ENCODE measurements around the gene SEZ6L.

Gene SEZ6L

DNA sequence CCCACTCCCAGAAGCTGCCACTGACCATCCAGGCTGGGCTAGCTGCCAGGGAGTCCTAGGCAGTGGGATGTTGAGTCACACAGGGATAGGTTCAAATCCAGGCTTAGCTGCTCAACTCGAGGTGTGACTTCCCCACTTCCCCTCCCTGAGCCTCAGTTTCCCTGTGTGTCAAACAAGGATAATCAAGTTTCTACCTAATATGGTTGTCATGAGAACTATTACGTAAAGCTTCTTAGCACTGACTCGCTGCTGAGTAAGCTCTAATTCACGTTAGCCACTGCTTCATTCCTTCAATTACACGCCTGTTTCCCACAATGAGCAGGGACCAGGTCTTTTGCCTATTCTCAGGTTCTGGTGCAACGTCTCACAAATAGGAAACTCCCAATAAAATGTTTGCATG lies 67.7 kb downstream of the SEZ6L start:
- no peak for FAIRE-seq

DNA sequence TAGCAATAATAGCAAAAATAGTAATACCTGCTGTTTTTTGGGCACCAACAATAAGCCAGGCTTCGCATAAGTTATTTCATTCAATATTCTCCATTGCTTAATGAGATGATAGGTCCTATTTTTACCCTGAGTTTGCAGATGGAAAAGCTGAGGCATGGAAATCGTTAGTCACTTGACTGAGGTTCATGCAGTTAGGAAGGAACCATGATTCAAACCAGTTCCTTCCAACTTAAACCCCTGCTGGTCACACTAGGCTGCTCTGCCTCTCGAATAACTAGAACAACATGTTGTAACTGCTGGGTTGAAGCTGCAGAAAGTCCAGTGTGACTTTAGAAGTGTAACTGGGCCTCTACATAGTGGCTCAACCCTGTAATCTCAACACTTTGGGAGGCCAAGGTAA lies 69.3 kb downstream of the SEZ6L start:
- DNase-seq (ENCODE audit: insufficient read length, low spot score) (no peak), FAIRE-seq (no peak)

More for the DNA sequence above, 67.7 kb downstream of the SEZ6L start:
- no peak for DNase-seq (ENCODE audit: insufficient read length, low spot score)

DNA sequence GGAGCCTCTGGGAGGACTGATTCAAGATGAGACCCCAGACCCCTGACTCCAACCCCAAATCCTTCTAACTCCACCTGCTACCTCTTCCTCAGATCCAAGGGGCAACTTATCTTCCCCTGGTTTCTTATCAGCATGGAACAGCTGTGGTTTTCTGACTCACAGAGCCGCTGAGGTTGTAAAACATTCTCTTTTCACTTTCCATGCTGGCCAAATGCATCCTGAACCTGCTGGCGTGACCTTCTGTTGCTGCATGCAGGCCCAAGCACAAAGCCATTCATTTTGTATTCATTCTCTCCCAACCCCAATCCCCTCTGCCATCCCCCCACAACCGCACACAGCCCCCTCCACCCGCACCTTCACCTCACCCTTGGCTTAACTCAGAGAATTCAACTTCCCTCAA lies 70.3 kb downstream of the SEZ6L start:
- no peak for FAIRE-seq
- no peak for DNase-seq (ENCODE audit: insufficient read length, low spot score)

DNA sequence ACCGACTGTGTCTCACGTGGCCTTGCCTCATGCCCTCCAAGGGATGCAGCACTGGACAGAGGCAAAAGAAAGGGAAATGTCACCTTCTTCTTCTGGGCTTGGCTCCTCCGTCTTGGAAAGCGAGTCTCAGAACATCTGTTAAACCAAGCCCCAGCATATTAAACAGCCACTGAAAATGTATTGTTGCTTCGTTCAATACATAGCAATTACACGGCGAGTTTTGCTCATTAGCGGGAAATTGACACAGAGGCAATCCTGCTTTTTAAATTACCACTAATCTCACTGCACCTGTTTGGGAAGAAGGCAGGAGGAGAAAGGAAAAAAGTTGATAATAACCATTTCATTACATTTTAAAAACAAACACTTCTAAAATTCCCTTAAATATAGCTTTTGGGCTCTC lies 72.1 kb downstream of the SEZ6L start:
- DNase-seq (ENCODE audit: insufficient read length, low spot score): no peak
- FAIRE-seq: no peak

DNA sequence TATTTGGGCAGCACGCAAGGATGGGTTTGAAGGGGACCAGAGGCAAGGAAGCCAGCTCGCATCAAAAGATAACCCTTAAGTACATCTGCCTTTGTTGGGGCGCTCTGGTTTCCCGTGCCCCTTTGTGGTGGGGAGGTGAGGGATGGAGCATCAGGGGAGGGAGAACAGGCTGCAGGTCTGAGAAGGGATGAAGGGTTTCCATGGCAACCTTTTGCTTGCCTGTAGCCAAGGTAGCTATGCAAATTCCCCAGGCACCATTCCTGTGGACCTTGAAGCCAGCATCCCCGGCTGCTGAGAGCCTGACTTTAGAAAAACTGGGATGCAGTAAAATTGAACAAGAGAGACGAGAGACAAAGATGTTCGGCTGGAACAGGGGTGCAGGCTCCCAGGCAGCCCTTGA lies 75.7 kb downstream of the SEZ6L start:
- FAIRE-seq (no peak), DNase-seq (ENCODE audit: insufficient read length, low spot score) (no peak)

DNA sequence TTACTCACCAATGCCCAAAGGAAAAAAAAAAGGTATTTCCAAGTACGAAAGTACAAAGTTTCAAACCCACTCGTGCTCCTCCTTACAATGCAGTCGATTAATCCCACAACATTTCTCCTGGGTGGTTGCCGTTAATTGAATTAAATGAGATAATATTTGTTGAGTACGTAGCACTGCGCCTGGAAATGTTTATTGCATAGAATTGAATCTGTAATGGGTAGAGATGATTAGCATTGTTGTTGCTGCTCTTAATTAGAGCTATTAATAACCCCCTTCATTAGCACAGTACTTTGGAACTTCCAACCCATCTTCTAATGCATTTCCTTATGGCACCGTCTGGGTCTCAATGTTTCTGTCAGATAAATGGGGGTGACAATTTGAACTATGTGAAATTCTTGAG lies 77.3 kb downstream of the SEZ6L start:
- FAIRE-seq: no peak
- DNase-seq (ENCODE audit: insufficient read length, low spot score): no peak

DNA sequence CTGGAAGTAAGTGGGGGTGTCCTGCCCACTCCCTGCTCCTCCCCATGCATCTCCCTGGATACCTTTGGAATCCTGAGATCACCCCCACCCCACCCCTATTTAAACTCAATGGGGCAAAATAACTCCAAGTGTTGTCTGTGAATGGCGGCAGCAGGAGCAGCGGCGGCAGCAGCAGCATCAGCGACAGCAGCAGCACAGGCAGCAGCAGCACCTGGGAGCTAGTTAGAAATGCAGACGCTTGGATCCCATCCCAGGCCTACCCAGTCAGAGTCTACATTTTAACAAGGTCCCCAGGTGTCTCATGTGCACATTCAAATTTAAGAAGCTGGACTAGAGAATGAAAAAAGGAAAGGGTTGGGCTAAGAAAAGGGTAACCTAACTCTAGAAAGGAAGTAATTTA lies 82.6 kb downstream of the SEZ6L start:
- DNase-seq (ENCODE audit: insufficient read length, low spot score) (no peak), FAIRE-seq (no peak)

DNA sequence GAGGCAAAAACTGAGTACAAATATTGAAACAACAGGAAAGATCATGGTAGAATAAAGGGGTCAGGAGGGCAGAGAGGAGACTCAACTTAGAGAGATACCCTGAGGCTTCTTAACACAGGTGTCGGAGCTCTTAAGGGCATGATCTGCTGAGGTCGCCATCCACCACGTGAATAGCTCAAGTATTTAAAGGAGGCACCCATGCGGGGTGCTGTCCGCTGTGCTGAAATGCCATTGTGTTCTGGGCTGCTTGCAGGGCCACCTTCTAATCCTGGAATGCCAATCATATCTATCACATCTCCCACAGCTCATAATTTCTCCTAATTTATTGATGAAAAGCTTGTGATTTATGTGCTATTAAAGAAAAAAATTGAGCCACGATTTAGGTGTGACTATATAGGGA lies 90.2 kb downstream of the SEZ6L start:
- peak; percentile 9 for DNase-seq (ENCODE audit: insufficient read length, low spot score)
- FAIRE-seq: no peak

DNA sequence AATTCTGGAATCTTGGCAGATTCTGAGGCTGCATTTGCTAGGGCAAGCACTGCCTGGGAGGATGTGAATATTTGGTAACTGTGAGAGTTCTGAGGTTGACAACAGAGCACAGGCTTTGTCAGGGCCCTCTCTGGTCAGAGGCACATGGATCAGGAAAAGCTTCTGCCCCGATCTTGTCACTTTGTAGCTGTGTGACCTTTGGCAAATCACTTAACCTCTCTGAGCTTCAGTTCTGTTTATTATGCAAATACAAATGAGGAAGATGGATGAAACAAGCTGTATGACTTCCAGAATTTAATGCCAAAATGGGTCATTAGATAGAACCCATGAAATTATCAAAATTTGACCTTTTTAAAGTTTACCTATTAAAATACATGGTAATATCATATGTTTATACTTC lies 94.9 kb downstream of the SEZ6L start:
- DNase-seq (ENCODE audit: insufficient read length, low spot score) (no peak), FAIRE-seq (no peak)

DNA sequence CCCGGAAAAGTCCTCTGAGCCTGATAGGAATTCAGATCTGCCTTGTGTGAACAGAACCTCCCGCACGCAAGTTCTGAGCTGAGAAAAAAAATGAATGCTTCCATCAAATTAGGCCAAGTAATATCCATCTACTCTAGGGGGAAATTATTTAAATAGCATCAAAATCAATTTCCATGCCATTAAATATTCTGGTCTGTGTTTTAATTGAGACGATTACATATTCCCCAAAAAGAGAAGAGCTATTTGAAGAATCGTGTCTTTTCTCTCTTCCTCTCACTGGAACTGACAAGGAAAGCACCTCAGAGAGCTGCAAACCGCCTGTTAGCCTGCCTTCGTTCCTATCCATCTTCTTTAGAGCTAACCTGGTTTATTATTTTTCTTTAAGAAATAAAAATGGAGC lies 96.0 kb downstream of the SEZ6L start:
- no peak for FAIRE-seq
- DNase-seq (ENCODE audit: insufficient read length, low spot score): no peak

DNA sequence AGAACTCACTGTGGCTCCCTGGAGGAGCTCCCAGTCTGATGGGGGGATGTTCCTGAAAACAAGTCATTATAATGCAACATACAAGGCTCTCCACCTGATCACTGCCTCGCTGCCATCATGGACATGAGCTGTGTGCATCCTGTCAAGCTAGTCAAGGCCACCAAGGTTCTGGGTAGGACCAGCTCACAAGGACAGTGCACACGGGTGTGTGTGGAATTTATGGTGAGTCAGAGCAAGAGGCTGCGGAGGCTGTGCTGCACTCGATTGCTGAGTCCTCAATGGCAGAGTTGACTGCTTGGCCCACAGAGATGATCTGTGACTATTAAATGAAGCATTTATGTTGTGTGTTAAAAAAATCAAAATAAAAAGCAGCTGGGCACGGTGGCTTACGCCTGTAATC lies 96.6 kb downstream of the SEZ6L start:
- no peak for FAIRE-seq
- no peak for DNase-seq (ENCODE audit: insufficient read length, low spot score)

DNA sequence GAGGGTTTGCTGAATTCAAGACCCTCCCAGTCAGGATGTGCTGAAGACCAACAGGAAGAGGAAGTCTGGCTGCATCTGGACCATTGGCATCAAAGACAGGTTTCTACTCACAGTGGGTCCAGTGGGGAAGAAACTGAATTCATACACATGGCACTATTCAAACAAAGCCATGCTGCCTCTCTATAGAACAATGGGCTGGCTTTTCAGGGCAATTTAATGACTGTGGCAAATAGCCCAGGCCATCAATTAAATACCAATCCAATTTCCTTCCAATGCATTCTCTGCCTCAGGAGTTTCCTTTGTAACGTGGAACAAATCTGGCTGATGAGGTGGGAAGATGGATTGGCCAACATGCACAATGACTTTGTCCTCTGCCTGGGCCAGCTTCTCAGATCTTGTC lies 98.6 kb downstream of the SEZ6L start:
- FAIRE-seq (no peak), DNase-seq (ENCODE audit: insufficient read length, low spot score) (no peak)

DNA sequence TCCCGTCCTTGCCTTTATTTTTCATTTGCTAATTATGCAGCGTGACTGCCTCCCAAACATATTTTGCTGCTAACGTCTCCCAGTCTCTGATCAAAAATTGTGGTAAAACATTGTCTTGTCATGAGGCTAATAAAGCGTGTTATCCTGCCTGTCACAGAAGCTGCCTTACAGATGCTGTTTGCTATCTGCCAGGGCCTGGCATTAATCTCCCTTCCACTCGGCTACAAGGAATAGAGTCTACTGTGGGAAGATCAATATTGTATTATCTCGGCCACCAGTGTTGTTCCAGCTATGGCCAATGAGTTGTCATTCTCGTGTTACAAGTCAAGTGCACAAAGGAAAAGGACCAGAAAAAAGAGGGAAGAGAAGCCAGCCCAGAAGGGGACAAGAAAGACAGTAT lies 100.3 kb downstream of the SEZ6L start:
- FAIRE-seq (no peak), DNase-seq (ENCODE audit: insufficient read length, low spot score) (no peak)

DNA sequence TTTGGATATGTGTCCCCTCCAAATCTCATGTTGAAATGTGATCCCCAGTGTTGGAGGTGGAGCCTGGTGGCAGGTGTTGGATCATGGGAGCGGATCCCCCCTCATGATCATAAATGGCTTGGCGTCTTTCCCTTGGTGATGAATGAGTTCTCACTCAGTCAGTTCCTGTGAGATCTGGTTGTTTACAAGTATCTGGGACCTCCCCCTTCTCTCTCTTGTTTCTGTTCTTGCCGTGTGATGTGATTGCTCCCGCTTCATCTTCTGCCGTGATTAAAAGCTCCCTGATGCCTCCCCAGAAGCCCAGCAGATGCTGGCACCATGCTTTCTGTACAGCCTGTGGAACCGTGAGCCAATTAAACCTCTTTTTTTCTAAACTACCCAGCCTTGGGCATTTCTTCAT lies 102.2 kb downstream of the SEZ6L start:
- FAIRE-seq (no peak), DNase-seq (ENCODE audit: insufficient read length, low spot score) (no peak)

DNA sequence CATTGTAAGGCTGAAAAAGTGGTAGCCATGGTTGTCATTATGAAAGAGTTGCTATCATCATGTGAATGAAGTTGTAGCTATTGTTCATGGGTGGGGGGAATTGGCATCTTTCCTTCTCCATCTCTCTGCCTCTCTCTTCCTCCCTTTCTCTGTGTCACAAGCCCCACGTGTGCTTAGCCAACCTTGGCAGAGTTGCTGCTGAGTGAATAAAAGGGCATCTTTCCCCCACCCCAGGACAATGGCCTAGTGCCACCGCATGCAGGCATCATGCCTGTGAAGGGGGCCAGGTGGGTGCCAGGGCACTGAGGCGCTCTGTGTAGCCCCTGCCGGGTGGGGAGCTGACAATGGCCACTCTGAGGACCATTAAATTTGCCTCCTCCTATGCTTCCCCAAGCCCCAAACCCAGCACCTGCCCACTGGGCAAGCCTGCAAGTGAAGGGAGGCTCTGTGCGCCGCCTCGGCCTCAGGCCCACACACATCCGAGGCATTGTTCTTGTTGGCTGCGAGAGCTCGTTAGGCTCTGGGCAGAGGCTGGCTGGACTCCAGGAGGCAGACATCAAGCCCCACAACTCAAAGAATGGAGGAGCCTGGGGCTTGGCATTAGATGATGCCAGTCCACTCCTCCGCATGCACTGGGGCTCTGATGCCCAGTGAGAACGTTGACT lies 103.9 kb downstream of the SEZ6L start:
- no peak for FAIRE-seq

DNA sequence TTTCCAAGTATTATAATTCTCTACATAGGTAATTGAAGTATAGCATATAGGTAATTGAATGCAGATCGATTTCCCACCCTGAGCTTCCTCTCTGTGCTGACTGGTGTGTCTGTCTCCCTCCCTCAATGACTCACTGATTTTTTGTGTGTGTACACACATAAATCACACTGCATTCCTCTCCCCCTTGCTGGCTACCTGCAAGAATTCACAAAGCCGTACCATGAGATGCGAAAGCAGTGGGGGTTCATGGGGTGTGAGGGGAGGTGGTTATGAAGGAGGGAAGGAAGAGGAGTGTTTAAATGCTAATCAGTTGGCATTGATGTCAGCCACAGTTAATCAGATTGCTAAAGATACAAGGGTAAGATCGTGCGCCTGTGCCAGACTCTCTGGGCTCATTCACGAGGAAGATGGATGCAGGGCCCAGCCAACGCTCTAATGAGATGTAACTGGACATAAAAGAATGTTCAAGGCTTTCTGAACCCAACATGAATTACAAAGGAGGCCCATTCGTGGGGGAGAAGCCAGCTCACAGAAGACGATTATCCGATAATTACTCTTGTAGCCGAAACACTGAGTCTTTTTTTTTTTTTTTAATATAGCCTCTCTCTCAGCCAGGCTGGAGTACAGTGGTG lies 107.4 kb downstream of the SEZ6L start:
- DNase-seq (ENCODE audit: insufficient read length, low spot score) (no peak), FAIRE-seq (no peak)

More for the DNA sequence above, 103.9 kb downstream of the SEZ6L start:
- DNase-seq (ENCODE audit: insufficient read length, low spot score): no peak

DNA sequence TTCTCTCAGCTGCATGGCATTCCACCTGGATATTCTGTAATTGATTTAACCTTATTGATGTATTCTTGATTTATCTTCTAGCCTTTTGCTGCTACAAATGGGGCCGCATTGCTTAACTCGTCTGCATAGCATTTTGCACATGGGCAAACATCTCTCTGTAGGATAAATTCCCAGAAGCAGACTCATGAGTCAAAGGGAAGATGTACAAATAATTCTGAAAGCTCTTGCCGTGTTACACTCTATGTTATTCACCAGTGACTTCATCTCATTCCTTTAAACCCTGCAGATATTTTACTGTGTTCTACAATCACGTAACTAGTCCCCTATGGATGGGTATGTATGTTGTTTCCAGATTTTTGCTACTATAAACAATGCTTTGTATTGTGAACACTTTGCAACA lies 112.7 kb downstream of the SEZ6L start:
- DNase-seq (ENCODE audit: insufficient read length, low spot score): no peak
- no peak for FAIRE-seq

DNA sequence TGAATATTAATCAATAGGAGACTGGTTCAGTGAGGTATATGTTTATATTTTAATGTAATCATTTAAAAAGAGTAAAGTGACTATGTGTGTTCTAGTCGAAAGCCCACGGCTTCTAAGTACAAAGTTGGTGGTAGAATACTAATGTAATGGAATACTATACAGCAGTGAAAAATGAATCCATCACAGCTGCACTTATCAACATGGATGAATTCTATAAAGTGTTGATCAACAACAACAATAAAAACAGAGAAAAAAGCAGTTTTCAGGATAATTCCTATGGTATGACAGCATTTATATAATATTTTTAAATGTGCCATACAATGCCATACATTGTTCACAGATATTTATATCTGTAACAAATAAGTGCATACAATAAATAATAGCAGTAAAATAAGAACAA lies 114.1 kb downstream of the SEZ6L start:
- DNase-seq (ENCODE audit: insufficient read length, low spot score): no peak
- no peak for FAIRE-seq

DNA sequence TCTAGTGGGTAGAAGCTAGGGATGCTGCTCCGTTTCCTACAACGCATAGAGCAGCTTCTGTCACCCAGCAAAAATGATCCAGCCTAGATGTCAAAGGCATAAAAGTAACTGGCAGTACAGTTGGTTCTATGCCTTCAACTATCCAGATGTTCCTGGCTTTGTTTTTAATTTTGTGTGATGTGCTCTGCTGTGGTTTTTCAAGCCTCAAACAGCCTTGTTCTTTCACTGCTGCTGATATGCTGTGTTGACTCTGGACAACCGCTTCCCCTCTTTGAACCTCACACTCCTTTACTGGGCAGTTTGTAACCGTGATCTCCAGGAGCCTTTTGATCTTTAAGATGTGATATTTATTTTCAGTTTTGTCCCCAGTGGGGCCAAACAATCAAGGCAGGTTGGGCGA lies 116.4 kb downstream of the SEZ6L start:
- no peak for DNase-seq (ENCODE audit: insufficient read length, low spot score)
- FAIRE-seq: no peak

DNA sequence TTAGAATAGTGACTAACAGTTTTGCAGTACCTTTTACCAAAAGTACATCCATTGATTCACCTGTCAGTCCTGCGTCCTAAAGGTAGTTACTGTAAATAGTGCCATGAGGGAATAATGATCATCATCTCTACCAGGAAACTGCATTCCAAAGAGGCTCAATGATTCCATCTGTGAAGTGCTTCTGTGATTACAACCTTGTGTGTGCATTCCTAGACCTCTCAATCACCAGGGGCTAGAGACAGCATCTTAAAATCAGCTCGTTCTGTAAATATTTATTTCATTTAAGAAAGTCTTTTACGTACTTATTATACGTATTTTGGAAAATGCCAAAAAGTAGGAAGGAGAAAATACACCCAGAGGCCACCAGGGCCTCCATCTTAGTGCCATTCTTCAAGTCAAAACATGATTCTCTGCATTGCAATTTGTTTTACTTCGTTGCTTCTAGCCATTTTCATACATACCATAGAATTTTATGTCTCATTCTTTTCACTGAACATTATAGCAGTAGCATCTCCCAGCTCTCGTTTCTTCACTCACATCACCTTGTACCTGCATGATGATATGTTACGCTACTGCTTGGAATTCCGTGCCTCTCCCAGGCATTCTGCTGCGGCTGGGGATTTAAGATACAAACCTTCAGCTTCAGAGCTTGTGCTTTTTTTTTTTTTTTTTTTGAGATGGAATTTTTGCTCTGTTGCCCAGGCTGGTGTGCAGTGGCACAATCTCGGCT lies 117.0 kb downstream of the SEZ6L start:
- FAIRE-seq: no peak
- DNase-seq (ENCODE audit: insufficient read length, low spot score): no peak

DNA sequence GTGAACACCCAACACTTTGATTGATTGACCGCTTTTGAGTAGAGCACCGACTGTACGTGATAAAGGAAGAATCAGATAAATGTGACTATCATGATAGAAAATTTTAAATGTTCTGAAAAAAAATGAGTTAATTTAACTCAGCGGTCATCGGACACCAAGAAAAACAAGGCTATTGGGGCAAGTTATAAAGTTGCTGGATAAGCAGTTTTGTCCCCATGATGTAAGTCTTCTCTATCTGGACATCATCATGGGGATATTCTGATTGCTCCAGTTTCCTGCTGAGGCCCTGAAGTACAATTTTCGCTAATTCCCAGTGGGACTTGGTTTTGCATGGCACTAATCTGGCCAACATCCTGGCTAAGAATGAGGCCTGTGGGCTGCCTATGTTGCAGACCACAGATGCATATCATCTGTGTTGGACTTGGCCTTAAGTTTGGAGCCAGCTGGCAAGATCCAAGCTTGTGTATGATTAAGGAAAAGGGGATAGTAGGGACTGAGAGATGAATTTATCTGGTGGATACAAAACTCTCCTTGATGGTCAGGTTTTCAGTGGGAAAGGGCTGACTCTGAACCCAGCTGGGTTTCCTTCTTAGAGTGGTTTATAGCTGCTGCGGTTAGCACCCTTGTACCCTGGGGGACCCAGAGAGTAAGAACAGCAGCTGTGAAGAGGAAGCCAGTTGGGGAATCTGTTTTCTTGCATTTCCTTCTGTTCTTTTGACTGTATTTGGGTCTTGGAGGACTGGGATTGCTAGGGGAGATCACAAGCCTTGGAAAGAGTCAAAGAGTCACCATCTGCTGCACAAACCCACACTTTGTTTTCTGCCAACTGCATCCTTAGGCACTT lies 118.3 kb downstream of the SEZ6L start:
- no peak for FAIRE-seq

More for the DNA sequence above, 118.3 kb downstream of the SEZ6L start:
- DNase-seq (ENCODE audit: insufficient read length, low spot score): no peak
